KOPT-K1 (cell line): Measurements from ENCODE around the gene ELMO1.

ENCODE experiments used
- H3K27ac ChIP-seq: fragments of 200-600 bp; sonication (generic); 2 replicates; pipeline ENCODE4 v1.5.1; 2016; ENCODE audit warnings: antibody characterized with exemption, mild to moderate bottlenecking, low read depth, low read length; ENCODE audit not compliant: poor library complexity, severe bottlenecking
- H3K36me3 ChIP-seq: fragments of 200-600 bp; sonication (generic); 2 replicates; pipeline ENCODE4 v1.5.1; 2017; ENCODE audit warnings: antibody characterized with exemption, mild to moderate bottlenecking, low read length, moderate library complexity; ENCODE audit not compliant: insufficient read depth
- H3K9me3 ChIP-seq: fragments of 200-600 bp; sonication (generic); 2 replicates; pipeline ENCODE4 v1.5.1; 2017; ENCODE audit warnings: antibody characterized with exemption, low read length, mild to moderate bottlenecking; ENCODE audit not compliant: insufficient read depth, poor library complexity, severe bottlenecking

ELMO1 gene

DNA sequence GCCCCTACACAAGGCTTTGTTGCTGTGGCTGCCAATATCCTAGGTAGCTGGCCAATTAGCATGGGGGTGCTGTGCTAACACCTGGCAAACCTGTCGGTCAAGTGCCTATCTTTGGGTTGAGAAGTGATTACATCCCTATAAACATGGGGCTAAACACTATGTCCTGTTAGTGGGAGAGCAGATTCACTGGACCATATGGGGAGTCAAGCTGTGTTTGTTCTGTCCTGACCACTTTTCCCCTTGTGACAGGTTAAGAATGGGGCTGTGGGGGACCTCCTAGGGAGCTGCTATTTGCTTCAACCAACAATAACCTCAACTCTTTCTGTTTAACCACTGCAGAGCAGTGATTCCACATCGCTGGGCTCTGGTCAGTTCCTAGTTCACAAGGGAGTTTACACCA, 572.9 kb downstream of the ELMO1 start:
- Histone ChIP-seq H3K9me3 (no peaks in the 10 kb centered on the region), H3K36me3 (peaks cover 96% of the 10 kb centered on the region), H3K27ac (no peak overlapping the region)

DNA sequence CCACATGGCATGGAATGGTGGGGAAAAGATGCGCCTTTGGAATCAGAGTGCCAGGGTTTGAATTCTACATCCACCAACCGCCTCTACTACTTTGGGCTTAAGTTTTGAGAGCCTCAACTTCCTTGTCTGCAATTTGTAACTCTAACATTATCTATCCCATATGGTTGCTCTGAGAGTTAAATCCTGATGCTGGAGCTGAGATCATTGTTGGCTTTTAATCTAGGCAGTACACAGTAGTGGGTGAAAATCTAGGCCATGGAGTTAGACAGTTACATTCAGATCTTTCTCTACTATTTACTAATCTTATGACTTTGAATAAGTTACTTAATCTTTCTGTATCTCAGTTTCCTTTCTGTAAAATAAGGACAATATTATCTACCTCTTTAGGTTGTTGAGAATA, 574.6 kb downstream of the ELMO1 start:
- Histone ChIP-seq H3K9me3 (no peaks in the 10 kb centered on the region), H3K36me3 (peaks cover 99% of the 10 kb centered on the region), H3K27ac (no peak overlapping the region)

DNA sequence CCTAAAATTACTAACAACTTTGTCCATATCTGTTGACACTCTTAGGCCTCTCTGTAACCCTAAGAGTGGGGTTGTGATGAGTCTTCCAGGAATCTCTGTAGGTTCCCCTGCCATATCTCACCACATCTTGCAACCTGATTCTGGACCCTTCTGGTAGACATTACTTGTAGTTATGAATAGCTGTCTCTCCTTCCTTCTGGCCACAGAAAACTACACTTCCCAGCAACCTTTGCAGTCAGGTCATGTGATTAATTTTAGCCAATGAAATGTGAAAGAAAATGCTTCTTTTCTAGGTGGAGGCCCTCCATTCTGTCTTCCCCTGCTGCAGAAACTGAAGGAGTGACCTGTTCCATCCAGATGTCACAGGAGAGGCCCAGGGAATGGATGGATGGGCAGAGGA, 576.8 kb downstream of the ELMO1 start:
- no peaks in the 10 kb centered on the region for H3K9me3 ChIP-seq

DNA sequence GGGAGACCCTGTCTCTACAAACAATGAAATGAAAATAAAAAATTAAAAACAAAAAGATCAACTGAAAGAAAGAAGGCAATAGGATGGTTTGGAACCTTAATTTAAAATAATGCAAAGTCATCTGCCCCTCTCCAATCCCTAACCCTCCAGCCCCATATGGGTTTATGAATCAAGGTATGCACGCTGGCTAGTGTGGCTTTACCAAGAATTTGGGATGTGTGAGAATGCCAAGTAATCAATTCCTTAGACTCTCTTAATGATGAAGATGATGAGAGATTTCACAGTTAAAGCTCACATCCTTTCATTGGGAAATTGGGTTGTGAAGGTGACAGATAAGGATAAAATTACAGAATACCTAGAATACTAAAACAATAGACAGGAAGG, 577.3 kb downstream of the ELMO1 start:
- Histone ChIP-seq H3K36me3 (peaks cover 99% of the 10 kb centered on the region), H3K9me3 (no peaks in the 10 kb centered on the region), H3K27ac (no peak overlapping the region)

More for the DNA sequence above, 576.8 kb downstream of the ELMO1 start:
- no peak overlapping the region for H3K27ac ChIP-seq
- H3K36me3 ChIP-seq = peaks cover 99% of the 10 kb centered on the region

DNA sequence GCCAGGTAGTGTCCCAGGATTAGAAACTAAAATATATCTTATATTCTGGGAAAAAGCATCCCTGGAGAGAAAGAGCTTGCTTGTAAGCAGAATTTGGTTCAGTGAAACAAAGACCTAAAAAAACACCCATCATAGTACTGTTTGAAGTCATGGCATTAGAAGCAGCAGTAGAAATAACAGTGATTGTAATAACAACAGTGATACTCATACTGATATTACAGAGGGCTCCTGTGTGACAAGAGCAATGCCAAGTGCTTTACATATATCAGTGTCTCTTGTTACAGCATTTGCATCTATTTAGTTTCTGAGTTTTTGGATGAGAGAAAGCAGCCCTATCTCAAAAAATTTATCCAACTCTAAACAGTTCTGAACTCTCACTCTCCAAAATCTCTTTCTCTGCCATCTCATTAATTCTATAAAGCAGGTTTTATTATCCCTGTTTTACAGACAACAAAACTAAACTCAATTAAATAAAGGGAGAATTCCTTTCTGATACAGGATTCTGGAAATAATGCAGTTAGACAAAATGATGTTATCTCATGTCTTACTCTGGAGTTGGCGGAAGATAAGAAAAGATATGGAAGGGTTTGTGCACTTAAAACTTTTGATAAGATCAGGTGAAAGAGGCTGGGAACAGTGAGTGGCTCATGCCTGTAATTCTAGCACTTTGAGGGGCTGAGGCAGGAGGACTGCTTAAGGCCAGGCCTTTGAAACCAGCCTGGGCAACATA, 577.9 kb downstream of the ELMO1 start:
- H3K27ac ChIP-seq = no peak overlapping the region

DNA sequence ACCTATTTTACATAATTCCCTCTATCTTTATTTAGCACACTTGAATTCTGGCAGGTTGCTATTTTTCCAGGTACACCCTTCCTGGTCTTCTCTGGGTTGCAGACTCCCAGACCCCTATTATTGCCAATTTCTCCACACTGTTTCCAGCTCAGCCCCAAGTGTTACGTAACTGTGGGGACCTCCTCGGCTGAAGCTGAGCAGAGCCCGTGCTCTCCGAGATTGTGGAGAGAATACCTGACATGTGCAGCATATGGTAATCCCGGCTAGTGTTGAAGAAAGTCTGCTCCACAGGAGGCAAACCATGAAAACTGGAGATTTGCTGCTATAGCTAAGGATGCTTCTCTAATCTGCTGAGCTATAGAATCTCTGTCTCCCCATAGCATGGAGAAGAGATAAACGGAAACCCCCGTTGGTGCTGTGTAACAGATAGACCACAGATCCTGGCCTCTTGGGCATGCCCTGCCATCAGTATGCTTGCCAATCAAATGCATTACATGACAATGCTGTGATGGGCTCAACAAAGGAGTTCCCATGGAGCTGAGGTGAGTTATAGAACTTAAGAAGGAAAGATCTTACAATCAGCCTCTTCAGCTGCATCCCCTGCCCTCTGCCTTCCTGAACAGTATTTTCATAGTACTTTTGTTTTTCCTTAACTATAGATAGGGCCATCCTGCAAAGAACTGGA, 579.8 kb downstream of the ELMO1 start:
- H3K36me3 ChIP-seq = peaks cover 100% of the 10 kb centered on the region
- no peak overlapping the region for H3K27ac ChIP-seq
- no peaks in the 10 kb centered on the region for H3K9me3 ChIP-seq

More for the DNA sequence above, 577.9 kb downstream of the ELMO1 start:
- Histone ChIP-seq H3K9me3 (no peaks in the 10 kb centered on the region), H3K36me3 (peaks cover 100% of the 10 kb centered on the region)

DNA sequence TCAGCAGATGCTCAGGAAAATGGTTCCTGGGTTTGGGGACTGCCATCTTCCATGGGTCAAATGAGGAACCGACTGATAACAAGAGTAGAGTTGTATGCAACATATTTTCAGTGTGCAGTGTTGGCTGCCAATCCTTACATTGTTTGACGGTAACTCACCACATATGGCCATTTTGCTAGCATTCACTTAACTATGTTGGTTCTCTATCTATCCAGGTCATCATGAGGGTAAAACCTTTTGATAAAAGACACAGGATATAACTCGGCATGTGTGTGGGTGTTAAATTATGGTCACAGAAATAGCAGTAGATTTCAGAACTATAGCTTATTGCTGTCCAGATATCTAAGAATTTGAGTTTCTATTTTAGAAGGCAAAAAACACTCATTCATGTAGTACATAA, 583.6 kb downstream of the ELMO1 start:
- Histone ChIP-seq H3K27ac (no peak overlapping the region), H3K36me3 (peaks cover 99% of the 10 kb centered on the region), H3K9me3 (no peaks in the 10 kb centered on the region)

DNA sequence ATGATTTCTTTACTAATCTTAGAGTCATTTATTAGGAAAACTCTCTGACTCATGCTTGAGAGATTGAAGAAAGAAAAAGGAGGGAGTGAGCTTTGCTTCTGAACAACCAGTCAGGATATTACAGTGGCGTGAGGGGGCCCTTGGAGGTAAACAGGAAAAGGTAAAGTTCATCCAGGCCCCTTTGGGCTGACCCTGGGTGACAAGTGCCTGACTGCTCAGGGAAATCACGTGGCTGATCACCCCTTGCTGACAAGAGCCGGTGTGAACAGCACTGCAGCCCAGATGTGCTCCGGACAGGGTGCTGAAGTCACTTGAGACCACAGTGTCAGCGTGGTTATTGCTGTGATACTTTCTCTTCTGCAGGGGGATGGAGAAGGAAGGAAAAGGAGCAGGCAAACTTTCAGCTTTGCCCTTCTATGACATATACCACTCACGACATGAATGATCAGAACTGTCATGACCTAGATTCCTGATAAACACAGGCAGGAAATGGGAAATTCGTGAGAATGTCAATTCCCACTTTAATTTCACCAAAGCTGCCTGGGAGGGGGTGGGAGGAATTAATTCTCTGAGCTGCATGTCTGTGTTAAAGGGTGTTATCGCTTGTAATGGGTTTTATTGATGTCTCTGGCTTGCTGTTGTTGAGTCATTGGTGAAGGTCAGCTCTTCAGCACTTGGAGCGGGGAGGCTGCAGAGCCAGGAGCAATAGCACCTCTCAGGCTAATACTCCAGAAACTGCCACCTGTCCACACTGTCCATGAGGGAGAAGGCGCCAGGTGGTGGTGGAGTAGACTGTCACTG, 584.6 kb downstream of the ELMO1 start:
- Histone ChIP-seq H3K27ac (no peak overlapping the region), H3K9me3 (no peaks in the 10 kb centered on the region), H3K36me3 (peaks cover 99% of the 10 kb centered on the region)

DNA sequence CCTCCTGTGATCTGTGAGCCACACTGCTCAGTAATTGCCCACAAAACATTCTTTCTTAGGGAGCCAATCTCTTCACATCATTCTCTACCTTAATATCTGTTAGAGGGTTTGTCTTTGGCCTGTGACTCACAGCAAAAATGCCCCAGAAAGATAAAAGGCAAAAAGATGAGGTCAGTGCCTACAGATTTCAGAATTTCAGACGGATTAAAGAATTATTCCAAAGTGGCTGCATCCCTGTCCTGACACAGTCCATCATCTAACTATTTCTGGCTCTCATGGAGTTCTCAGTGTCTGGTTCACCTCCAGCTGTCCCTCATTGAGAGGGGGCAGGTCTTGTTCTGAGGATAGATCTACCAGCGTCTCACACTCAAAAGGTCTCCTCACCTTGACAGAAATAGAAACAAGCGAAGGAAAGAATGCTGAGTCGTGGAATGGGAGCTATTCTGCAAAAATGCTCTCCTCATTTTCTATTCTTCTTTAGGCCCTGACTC, 585.8 kb downstream of the ELMO1 start:
- Histone ChIP-seq H3K36me3 (peaks cover 99% of the 10 kb centered on the region), H3K9me3 (no peaks in the 10 kb centered on the region), H3K27ac (no peak overlapping the region)

DNA sequence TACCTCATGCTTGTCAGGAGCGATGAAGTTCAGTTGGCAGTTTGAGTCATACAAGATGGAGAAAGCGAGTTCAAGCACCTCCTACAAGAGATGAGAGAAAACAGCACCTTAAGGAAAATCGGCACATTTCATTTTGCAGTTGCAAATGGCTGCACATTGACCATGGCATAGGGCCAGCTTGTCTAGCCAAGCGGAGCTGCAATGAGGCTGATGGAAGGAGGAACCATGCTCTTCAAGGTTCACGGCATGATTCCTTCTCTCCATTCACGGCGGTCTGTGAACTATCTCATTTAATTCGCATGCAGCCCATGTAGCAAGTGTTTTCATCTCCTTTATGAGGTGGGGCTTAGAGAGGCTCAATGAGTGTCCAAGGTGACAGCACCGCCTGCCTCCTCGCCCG, 587.0 kb downstream of the ELMO1 start:
- H3K9me3 ChIP-seq = no peaks in the 10 kb centered on the region
- no peak overlapping the region for H3K27ac ChIP-seq
- H3K36me3 ChIP-seq = peaks cover 99% of the 10 kb centered on the region

DNA sequence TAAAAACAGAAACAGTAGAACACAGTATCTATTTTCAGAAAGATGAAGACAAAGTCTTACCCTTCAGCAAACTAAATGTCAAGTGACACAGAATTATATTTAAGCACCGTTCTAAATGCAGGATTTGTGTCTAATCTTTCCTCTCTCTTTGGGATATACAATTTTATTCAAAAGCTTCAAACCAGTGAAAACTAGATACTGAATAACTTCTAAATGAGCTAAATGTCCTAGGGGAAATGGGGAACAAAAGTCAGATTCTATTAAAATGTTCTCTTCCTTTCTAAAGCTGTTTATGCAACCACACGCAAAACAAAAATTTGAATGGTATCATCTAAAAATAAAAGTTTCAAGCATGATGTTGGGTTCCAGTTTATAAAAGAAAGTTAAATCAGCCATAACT, 588.0 kb downstream of the ELMO1 start:
- H3K27ac ChIP-seq = no peak overlapping the region
- H3K9me3 ChIP-seq = no peaks in the 10 kb centered on the region
- peaks cover 99% of the 10 kb centered on the region for H3K36me3 ChIP-seq

DNA sequence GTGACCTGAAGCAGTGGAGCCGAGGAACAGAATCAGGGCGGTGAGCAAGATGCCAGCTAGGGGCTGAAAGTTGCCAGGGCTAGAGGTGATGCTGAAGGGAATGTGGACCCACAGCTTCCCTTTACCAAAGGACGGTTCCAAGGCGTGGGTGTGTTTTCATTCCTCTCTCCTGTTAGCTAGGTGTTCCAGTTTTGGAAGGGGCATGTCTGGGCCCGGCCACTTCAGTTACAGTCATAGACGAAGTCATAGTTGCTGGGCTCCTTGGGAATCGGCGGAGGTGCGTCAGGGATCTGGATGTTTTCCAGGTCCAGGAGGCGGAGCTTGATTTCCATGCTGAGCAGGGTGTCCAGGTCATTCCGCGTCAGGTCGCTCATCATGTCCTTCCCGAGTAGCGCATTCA, 593.3 kb downstream of the ELMO1 start:
- no peak overlapping the region for H3K27ac ChIP-seq
- H3K9me3 ChIP-seq = no peaks in the 10 kb centered on the region
- H3K36me3 ChIP-seq = peaks cover 75% of the 10 kb centered on the region

DNA sequence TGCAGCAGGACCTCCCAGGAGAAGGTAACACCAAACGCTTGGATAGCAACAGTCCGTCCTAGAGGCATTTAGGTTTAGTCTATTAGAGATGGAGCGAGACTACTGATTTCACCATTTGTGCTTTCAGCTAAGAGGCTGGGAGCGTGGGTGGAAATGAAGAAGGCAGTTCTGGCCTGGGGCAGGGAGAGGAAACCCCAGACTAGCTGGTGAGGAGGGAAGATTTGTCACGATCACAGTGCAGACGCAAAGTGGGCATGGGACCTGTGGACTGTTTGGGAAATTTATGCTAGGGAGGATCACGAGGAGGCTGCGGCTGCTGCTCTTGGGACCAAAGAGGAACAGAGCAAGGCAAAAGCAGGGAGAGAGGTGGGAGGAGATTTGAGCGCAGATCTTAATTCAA, 594.0 kb downstream of the ELMO1 start:
- Histone ChIP-seq H3K36me3 (peaks cover 69% of the 10 kb centered on the region), H3K27ac (no peak overlapping the region), H3K9me3 (no peaks in the 10 kb centered on the region)

DNA sequence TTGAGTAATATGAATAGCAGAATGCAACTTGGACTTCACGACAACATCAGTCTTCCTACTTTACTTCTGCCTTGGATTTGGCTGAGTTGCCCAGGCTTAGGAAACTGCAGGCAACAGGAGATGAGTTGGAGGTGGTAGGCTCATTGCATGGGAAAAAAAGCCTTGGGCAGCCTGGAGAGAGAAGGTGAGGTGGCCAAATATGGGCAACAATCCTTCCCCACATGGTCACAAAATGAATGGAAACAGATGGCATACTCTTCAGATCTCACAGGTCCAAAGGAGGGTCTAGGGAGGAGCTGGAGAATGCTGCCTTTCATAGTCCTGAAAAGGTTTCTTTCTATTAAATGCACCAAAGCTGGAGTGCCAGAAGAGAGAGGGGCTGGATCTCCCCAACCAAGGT, 595.7 kb downstream of the ELMO1 start:
- peaks cover 51% of the 10 kb centered on the region for H3K36me3 ChIP-seq
- H3K27ac ChIP-seq = no peak overlapping the region
- peaks cover 9% of the 10 kb centered on the region for H3K9me3 ChIP-seq

DNA sequence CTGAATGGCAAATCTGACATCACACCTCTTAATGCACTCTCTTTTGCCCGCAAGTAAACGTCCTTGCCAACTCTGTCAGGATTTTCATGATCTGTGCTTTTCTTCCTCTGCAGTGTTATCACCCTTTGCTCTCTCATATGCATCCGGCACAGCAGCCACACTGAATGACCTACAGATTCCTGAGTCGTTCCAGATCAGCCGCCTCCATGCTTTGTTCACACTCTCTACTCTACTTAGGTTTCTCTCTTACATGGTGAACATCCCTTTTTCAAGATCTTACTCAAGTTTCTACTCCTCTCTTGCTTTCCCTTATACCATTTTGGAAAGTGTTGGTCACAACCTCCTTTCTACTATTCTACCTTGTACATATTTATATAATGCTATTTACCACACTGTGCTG, 596.6 kb downstream of the ELMO1 start:
- Histone ChIP-seq H3K36me3 (peaks cover 42% of the 10 kb centered on the region), H3K27ac (no peak overlapping the region), H3K9me3 (peaks cover 17% of the 10 kb centered on the region)
